Measurements from ENCODE around the gene VPS37C. TPM values are rescaled to one million over a fixed set of nuclear protein-coding genes. Genes with fewer than 3 reads are reported as not detected.

VPS37C gene
- total and polyA plus RNA-seq, 9 of the 15 experiments (the other 6 are each of a cell fraction or from before 2014, with no cell fraction given), result 0.62 to 29.8 (median 11.5) TPM

- intact Hi-C loops (cut with micrococcal nuclease), result no loop called here
- ATAC-seq (no peak), DNase-seq (ENCODE audit: extremely low read depth in 1 of 4, low spot score in 3 of 4) (no peak), FAIRE-seq (no peak)
- peaks cover 0 to 8% of the 10 kb centered on the region in 2 experiments; a peak in 3 of 5 replicates for H3K4me1 ChIP-seq (replicated peaks in 1 of 2; ENCODE audit: control insufficient read depth in 2 of 2, insufficient read depth in 2 of 2, low read length in 2 of 2)
- peaks cover 5% of the 10 kb centered on the region for H3K9me1 ChIP-seq (ENCODE audit: control insufficient read depth, insufficient read depth, low read length)
- H3K9me3 ChIP-seq (replicated peaks; ENCODE audit: control insufficient read depth, insufficient read depth, low read depth, low read length), result no peaks in the 10 kb centered on the region
- BruUV-seq (replicated peaks), result no TSS peak
- in situ Hi-C loops (cut with MboI), result no loop called here
- no peak overlapping the region for H3K9ac ChIP-seq (ENCODE audit: insufficient read depth in 1 of 2, low read depth in 2 of 2, low read length in 2 of 2)
- H3K79me2 ChIP-seq (ENCODE audit: control insufficient read depth, insufficient read depth, low read length), result peaks cover 15% of the 10 kb centered on the region
- TF ChIP-seq PYGO2 (tag; IDR thresholded peaks at IDR 0.05) (no peak), ATF7 (IDR thresholded peaks at IDR 0.05) (no peak), TCFL5 (CRISPR knock-in tag; conservative IDR thresholded peaks at IDR 0.05) (no peak), USF1 (CRISPR knock-in tag; IDR thresholded peaks at IDR 0.05) (no peak), HNRNPUL1 (IDR thresholded peaks at IDR 0.05; ENCODE audit: low read length) (no peak), LCOR (CRISPR knock-in tag; IDR thresholded peaks at IDR 0.05) (no peak), PML (IDR thresholded peaks at IDR 0.05; ENCODE audit: low read length) (no peak), ZFP36 (IDR thresholded peaks at IDR 0.05; ENCODE audit: low read depth, low read length, partially characterized antibody) (no peak), ARID2 (IDR thresholded peaks at IDR 0.05) (no peak), SIRT6 (IDR thresholded peaks at IDR 0.05; ENCODE audit: low read depth, low read length) (no peak), AFF4 (CRISPR knock-in tag; IDR thresholded peaks at IDR 0.05) (no peak), PTBP1 (IDR thresholded peaks at IDR 0.05; ENCODE audit: low read depth, low read length) (no peak), TCF7 (IDR thresholded peaks at IDR 0.05; ENCODE audit: borderline replicate concordance) (no peak), CGGBP1 (CRISPR knock-in tag; IDR thresholded peaks at IDR 0.05) (no peak), SMAD4 (CRISPR knock-in tag; conservative IDR thresholded peaks at IDR 0.05) (no peak), CHD1 (IDR thresholded peaks at IDR 0.05; ENCODE audit: low read length) (no peak), ZNF668 (CRISPR knock-in tag; IDR thresholded peaks at IDR 0.05) (no peak), GMEB1 (CRISPR knock-in tag; IDR thresholded peaks at IDR 0.05) (no peak)
- H3K36me3 ChIP-seq (ENCODE audit: control insufficient read depth, insufficient read depth, low read length), result peaks cover 17% of the 10 kb centered on the region; the same call in 2 of the 3 replicates
- H3K4me2 ChIP-seq (ENCODE audit: insufficient read depth, low read length), result no peak overlapping the region
- H3K27me3 ChIP-seq (ENCODE audit: control insufficient read depth in 2 of 2, insufficient read depth in 2 of 2, low read length in 2 of 2), result no peaks in the 10 kb centered on the region
- peaks cover 11% of the 10 kb centered on the region; the same call in 1 of the 2 replicates for H4K20me1 ChIP-seq (replicated peaks; ENCODE audit: control insufficient read depth, insufficient read depth, low read length)
- no peak overlapping the region for H3K27ac ChIP-seq (ENCODE audit: extremely low read depth, low read depth, low read length)
- CTCF ChIA-PET (ENCODE audit: low intra/inter-chr PET ratio), result no interaction called here
- no peak overlapping the region for H2AFZ ChIP-seq (ENCODE audit: low read depth, low read length)
- WGBS (ENCODE audit: insufficient coverage, low coverage, missing lambda C conversion rate), result 84% methylated on average over 5 of the region's 6 CpGs
- POLR2A ChIA-PET, result interaction anchor here (0.7 to 2.2 kb wide), 7 partner anchors 9 to 213 kb away, joined by 3 to 13 read pairs (median 4); no protein-coding TSS in a partner anchor
- H3K4me3 ChIP-seq, result no peak overlapping the region
Measured at GRCh38 chr11:61139387-61139786, 21.8 kb downstream of the VPS37C start.
